SH-SY5Y (cell line): ENCODE data around the gene PRSS12.

ENCODE experiments used
- GATA2 ChIP-seq: IDR thresholded peaks from 2 replicates; pipeline ENCODE4 v1.6.1; 2011; ENCODE audit warnings: mild to moderate bottlenecking, low read depth, low read length
- GATA3 ChIP-seq: IDR thresholded peaks from 2 replicates; pipeline ENCODE4 v1.6.1; 2011; ENCODE audit warnings: low read depth, mild to moderate bottlenecking, low read length, moderate library complexity

Gene PRSS12

DNA sequence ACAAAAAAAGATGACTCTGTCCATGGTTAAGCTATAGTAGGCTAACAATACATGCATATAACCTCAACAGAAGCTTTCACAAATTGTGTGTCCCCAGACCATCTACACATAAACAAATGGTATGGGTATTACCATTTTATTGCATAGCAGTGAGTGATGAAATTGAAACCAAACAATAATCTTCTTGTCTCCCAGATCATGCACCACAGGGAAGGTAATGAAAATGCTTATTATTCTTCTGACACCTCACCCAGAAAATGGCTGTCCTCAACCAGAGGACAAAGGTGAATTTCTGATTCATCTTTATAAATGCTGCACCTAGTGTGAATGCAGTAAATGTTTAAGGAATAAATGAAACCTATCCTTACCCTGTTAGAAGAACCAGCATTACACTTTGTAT is 8.0 kb downstream of the PRSS12 start:
- TF ChIP-seq GATA2: no peak
- TF ChIP-seq GATA3: no peak

DNA sequence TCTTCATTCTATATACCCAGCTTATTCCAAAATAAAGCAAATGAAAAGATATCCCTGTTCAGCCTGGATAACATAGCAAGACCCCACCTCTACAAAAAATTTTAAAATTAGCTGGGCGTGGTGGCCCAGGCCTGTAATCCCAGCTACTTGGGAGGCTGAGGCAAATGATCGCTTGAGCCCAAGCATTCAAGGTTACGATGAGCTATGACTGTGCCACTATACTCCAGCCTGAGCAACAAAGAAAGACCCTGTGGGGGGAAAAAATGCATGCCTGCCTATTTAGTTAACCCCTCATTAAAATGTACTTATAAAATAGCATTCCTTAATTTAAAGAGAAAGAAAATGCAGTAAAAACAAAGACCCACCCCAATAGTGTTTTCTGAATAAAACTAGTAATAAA is 9.3 kb downstream of the PRSS12 start:
- TF ChIP-seq GATA2: no peak
- TF ChIP-seq GATA3: no peak

DNA sequence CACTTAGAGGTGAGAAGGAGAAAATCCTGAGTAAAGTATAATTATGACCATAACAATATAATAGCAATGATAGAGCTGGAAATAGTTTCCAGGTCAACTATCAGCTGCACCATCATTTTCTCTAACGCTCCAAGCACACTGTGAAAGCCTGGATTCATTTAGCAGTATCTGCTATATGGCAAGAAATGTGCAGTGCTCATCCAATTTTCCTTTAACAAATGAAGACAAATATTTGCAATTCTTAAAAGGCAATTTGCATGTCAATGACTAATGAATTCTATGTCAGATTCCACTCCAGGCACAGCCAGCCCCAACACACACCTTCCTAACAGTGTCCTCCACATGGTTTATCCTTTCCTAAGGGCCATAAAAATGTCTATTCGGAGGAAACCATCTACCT is 12.7 kb downstream of the PRSS12 start:
- peak; percentile 95 for TF ChIP-seq GATA3
- peak; percentile 85; the same call in 1 of the 2 replicates for TF ChIP-seq GATA2

DNA sequence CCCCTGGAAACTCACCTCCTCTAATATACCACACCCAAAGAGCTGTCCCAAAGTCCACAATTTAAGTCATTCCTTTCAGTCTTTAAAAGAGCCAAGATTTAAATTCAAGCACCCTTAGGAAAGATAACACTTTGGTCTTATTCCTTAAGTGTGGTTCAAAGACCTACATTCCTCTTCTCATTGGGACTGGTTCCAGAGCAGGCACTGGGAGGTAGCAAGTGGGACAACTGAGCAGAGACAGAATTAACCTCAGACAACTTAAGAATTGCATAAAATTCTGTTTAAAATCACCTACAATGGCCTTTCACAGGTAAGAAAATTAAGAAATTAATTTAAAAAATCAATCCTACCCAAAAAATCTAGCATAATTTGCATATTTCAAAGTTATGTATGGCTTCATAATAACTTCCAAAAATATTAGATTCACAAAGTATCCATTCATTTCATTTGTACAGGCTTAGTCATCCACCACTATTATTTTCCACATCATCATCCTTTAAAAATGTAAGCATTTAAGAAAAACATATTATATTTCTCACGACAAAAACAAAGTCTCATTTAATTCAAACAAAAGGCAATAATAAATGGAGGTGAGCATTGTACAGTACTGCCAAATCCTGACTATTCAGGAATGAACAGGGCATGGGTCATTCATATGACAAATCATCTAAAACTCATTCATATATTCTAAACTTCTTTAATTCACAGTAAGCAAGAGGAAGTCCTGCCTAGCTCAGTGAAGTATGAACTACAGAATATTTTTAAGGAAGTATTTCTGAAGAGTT is 13.6 kb downstream of the PRSS12 start:
- TF ChIP-seq GATA2: no peak
- TF ChIP-seq GATA3: no peak

DNA sequence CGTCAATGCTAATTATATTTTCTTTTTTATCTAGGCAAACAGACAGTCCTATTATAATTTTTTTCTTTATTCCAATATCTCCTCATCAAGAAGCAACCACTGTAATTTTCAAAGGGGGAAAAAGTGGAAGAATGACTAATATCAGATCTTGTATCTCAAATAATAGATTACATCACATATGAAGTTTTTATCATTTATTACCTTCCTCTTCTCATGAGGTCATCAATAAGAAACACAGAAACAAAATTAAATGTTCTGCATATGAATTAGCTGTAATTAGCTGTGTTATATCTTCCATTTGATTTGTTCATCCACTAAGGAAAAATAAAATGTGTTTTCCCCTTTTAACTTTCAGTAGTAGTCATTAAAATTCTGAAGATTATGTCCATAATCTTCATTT is 14.3 kb downstream of the PRSS12 start:
- TF ChIP-seq GATA3: no peak
- TF ChIP-seq GATA2: no peak

DNA sequence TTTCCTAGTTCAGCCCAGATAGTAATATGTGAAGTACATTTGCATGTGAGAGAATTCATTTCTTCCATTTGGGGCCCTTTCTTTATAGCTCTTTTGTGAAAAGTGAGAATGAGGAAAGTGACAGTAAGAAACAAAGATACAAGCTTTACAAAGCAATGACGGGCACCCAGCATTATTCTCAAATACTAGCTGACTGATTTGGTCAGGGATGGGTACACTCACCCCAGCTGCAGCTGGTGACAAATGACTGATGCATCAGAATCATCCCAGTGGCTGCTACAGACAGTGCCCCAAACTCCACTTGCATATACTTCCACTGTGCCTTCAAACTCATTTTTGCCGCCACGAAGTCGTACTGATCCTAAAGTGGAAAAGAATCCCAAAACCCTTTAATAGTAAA is 14.8 kb downstream of the PRSS12 start:
- TF ChIP-seq GATA2 (no peak), GATA3 (no peak)

DNA sequence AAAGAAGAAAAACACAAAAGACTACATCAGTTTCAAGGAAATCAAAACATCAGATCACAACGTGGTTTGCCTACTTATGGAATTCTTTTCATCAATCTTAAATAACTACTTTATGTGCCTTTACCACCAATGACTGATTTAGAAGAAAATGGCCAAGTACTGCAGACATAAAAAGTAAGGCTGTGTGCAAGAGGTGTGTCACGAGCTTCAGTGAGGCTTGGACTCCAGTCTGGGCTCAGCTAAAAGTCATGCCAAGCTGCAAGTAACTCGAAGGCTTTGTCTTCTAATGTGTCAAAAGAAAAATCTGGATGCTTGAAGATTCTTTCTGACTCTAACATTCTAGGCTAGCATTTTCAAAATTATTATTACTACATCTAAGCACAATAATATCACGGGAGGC is 17.0 kb downstream of the PRSS12 start:
- TF ChIP-seq GATA2 (no peak), GATA3 (no peak)

DNA sequence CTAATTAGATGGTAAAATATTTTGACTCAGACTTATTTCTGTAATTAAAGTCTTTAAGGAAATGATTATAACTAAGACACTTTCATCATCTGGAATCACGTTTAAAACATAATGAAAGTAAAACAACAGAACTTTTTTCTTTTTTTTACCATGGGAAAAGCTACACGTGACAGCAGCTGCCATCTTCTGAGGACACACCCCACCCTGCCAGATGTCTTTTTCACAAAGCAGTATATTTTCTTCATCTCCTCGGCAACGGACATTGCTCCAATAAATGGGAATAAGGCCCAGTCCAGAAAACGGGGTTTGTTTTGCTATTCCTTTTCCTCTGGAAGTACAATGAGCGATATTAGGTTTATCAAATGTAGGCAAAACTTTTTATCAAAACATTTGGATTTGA is 17.5 kb downstream of the PRSS12 start:
- TF ChIP-seq GATA3: no peak
- TF ChIP-seq GATA2: no peak

DNA sequence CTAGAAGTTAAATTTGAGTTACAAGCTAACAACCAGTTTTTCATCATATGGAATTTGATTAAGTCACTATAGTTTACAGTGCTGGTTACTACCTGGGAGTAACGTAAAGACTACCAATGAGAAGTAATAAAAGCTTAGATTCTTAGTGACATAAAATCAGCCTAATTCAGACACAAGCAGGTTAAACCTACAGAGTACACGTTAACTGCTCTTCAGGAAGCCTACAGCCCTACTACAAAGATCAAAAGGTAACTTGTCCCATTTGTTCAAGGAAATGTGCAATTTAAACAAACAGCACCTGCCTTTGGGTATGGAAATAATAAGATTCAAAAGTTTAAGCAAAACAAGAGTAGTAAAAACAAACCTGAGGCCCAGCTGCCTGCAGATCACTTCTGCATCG is 21.5 kb downstream of the PRSS12 start:
- TF ChIP-seq GATA3: no peak
- TF ChIP-seq GATA2: no peak

DNA sequence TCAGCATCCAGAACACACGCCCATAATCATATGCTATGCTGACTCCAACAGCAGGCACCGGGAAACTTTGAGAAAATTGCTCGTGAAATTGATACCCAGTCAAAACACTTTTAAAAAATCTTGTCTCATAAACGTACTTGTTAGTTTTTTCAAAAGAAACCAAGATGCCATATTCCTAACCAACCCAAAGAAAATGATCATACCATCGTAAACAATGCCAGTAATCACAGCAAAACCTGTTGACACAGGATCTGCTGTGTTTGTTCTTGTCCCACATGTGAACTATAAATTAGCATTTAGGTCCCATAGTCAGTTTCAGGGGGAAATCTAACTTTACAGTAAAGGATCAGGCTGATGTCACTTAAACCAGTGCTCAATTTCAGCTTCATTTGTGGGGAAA is 23.0 kb downstream of the PRSS12 start:
- TF ChIP-seq GATA2 (no peak), GATA3 (no peak)

DNA sequence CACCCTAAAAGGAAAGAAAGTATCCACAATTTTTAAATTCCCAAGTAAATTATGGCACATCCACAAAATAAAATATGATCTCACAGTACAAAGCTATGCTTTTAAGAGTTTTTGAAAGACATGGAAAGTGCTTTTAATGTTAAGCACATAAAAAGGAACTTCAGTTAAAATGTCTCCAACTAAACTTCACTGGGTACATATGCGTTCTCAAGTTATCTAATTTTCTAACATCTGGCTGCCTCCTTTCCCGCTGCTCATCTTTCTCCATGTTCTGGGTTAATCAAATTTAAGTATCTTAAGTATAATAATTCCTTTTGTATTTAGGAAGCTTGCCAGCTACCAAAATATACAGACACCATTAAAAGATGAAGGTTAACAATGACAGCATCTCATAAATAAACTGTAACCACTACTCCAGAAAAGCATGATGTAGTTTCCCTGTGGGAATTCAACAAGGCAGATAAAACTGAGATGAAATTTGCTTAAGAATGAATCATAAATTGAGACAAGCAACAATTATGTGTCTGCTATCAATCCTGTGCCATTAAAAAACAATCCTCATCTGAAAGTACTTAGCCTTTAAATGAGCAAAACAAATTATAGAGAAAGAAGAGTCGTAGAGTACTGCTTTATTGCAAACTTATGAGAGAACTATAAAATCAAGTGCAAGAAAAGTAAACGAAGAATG is 25.1 kb downstream of the PRSS12 start:
- TF ChIP-seq GATA2 (no peak), GATA3 (peak; percentile 63)

DNA sequence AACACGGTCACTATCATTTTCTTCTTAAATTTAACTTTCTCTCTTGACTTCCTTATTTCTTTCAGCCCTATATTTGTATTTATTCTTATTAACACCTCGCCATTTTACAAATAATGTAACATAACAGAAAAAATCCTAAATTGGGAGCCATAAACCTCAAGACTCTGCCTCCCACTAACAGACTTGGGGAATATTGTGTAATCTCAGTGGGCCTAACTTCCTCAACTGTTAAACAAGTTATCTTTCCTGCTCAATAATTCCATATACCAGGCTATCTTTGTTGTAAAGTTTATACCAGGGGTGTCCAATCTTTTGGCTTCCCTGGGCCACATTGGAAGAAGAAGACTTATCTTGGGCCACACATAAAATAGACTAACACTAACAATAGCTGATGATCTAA is 26.2 kb downstream of the PRSS12 start:
- TF ChIP-seq GATA2: no peak
- TF ChIP-seq GATA3: no peak

DNA sequence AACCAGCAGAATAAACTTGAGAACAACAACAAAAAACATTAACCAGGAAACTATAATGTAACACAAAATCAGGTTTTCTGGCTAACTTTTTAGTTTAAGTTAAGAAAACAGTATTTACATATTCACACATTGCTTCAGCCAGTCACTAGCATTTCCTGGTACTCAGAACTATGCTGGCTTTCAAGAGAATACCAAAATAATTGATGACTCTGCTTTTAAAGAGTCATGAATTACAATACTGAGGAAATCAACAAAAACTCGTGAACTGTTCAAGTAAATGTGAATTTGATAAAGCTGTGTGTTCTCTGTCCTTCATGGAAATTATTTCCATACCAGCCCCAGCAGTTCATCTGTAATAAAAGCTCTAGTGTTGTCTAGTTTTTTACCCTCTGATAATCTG is 27.4 kb downstream of the PRSS12 start:
- TF ChIP-seq GATA2: no peak
- TF ChIP-seq GATA3: no peak

DNA sequence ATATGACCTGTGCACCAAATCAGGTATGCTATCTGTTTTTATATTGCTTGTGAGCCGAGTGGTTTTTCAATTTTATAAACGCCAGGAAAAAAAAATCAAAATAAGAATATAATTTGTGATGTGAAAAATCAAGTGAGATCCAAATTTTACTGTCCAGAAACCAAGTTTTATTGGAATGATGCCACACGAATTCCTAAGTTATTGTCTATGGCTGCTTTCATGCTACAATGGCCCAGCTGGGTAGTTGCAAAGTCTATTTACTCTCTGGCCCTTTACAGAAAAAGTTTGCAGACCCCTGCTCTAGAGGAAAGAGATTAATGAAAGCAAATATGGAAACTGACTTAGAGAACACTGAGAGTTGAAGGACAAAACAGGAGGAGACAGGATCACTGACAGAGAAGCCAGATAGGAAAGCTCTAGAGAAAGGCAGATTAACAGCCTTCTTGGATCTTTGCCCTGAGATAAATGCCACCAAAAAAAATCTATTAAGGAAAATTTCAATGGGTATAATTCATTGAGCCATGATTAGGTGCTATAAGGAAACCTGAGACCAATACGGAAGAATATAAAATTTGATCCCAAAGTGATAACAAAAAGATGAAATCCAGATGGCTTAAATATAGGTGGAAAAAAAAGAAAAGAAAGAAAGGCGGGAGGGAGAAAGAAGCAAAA is 29.8 kb downstream of the PRSS12 start:
- TF ChIP-seq GATA3: no peak
- no peak for TF ChIP-seq GATA2

DNA sequence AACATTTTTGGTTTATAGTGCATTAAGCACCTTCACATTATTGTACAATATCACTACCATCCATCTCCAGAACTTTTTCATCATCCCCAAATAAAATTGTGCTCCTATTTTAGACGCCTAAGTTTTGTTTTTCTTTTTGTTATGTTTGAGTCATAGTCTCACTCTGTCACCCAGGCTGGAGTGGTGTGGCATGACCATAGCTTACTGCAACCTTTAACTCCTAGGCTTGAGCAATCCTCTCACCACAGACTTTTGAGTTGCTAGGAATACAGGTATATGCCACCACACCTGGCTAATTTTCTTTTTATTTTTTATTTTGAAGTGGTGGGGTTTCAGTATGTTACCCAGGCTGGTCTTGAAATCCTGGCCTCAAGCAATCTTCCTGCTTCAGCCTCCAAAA is 33.9 kb downstream of the PRSS12 start:
- TF ChIP-seq GATA2: no peak
- no peak for TF ChIP-seq GATA3

DNA sequence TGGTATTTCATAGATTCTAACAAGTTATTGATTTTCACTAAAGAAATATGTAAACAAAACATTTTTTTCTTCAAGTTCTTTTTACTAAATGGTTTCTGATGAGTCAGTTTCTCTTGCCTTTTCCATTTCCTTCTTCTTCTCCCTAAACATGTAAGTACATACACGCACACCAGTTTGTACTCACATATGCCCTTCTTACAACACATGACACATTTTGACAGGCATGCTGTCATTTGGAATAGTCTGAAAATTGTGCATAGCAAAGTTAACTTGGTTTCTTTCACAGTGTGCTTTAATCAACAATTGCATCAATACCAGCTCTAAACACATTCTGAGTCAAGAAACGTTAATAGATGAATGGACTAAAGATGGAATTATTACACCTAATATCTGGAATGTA is 35.1 kb downstream of the PRSS12 start:
- no peak for TF ChIP-seq GATA2
- TF ChIP-seq GATA3: no peak
